ENCODE data around the gene DCAF17. TPM values are rescaled to one million over a fixed set of nuclear protein-coding genes. Genes with fewer than 3 reads are reported as not detected.
A peak's percentile ranks its signal among the peaks of the same experiment; 100 is the strongest.
"Not testable (repeated sequence)": the region's sequence is repeated elsewhere in the genome, so short reads cannot be mapped to it uniquely, and the experiment has no call there.

DCAF17 gene
- total RNA-seq, 2 donors from 2014 or later, result 22.7 to 31.7 TPM

DNA sequence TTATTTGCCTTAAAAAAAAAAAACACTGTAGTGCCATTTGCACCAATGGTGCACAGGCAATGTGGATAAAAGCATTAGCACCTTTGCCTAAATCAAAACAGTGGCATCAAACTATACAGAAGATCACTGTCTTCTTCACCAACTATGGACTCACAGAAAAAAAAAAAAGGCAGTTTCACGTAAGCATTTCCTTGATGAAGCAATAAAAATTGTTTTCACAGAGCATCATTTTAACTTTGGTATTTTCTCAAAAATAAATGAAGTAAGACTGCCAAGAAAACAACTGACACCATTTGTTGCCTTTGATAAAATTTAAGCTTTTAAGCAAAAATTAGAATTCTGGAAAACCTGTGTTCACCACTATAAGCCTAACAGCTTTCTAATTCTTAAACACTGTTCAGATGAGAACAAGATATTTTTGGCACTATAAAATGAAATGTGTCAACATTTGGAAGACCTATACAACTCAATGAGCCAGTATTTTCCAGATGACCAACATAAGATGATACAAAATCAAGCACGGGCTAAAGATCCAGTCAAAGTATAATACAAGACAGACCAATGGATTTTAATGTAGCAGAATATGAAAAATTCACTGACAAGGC is 21.4 kb upstream of the DCAF17 start:
- no peaks in the 10 kb centered on the region for H3K4me1 ChIP-seq (ENCODE audit: control insufficient read depth, insufficient read depth, low read length)
- Mint-ChIP-seq H3K27ac (no peak overlapping the region), H3K36me3 (ENCODE audit: low read depth) (no peaks in the 10 kb centered on the region), H3K4me3 (no peak overlapping the region), H3K4me1 (peaks cover 16% of the 10 kb centered on the region), H3K9me3 (no peaks in the 10 kb centered on the region), H3K27me3 (ENCODE audit: insufficient read depth) (no peaks in the 10 kb centered on the region)
- no peak overlapping the region for H3K9ac ChIP-seq (ENCODE audit: extremely low read depth, low read length, poor library complexity, severe bottlenecking)
- H3K27ac ChIP-seq (ENCODE audit: low read depth, low read length), result no peak overlapping the region
- H3K36me3 ChIP-seq (ENCODE audit: control insufficient read depth, insufficient read depth, low read length), result no peaks in the 10 kb centered on the region
- WGBS, 2 experiments (ENCODE audit: insufficient coverage in 1 of 2, insufficient read length in 1 of 2), result 95 to 100% methylated on average over 1 to 2 of the region's 2 CpGs
- no peaks in the 10 kb centered on the region for H3K27me3 ChIP-seq (ENCODE audit: control insufficient read depth, insufficient read depth, low read length, poor library complexity, severe bottlenecking)
- no peak overlapping the region for H3K4me3 ChIP-seq (ENCODE audit: low read length)
- TF ChIP-seq, protein P1, sequence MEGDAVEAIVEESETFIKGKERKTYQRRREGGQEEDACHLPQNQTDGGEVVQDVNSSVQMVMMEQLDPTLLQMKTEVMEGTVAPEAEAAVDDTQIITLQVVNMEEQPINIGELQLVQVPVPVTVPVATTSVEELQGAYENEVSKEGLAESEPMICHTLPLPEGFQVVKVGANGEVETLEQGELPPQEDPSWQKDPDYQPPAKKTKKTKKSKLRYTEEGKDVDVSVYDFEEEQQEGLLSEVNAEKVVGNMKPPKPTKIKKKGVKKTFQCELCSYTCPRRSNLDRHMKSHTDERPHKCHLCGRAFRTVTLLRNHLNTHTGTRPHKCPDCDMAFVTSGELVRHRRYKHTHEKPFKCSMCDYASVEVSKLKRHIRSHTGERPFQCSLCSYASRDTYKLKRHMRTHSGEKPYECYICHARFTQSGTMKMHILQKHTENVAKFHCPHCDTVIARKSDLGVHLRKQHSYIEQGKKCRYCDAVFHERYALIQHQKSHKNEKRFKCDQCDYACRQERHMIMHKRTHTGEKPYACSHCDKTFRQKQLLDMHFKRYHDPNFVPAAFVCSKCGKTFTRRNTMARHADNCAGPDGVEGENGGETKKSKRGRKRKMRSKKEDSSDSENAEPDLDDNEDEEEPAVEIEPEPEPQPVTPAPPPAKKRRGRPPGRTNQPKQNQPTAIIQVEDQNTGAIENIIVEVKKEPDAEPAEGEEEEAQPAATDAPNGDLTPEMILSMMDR (conservative IDR thresholded peaks at IDR 0.05), result no peak
- no peaks in the 10 kb centered on the region for H3K9me3 ChIP-seq (ENCODE audit: control insufficient read depth, low read length)
- DNase-seq, result no peak

DNA sequence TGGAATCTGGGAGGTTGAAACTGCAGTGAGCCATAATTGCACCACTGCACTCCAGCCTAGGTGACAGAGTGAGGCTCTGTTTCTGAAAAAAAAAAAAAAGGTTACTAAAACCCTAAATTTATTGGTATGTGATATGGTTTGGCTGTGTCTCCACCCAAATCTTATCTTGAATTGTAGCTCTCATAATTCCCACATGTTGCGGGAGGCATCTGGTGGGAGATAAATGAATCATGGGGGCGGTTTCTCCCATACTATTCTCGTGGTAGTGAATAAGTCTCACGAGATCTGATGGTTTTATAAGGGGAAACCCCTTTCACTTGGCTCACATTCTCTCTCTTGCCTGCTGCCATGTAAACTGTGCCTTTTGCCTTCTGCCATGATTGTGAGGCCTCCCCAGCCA is 19.4 kb upstream of the DCAF17 start:
- H3K36me3 Mint-ChIP-seq (ENCODE audit: low read depth); H3K9ac ChIP-seq (ENCODE audit: extremely low read depth, low read length, poor library complexity, severe bottlenecking); H3K27me3 ChIP-seq (ENCODE audit: control insufficient read depth, insufficient read depth, low read length, poor library complexity, severe bottlenecking); H3K9me3 Mint-ChIP-seq; H3K27ac ChIP-seq (ENCODE audit: low read depth, low read length); DNase-seq; H3K9me3 ChIP-seq (ENCODE audit: control insufficient read depth, low read length); H3K4me1 ChIP-seq (ENCODE audit: control insufficient read depth, insufficient read depth, low read length); H3K27me3 Mint-ChIP-seq (ENCODE audit: insufficient read depth); H3K4me3 ChIP-seq (ENCODE audit: low read length); H3K36me3 ChIP-seq (ENCODE audit: control insufficient read depth, insufficient read depth, low read length); H3K4me3 Mint-ChIP-seq: not testable (repeated sequence)
- H3K27ac Mint-ChIP-seq, result peak overlapping the region; percentile 62
- H3K4me1 Mint-ChIP-seq, result peaks cover 12% of the 10 kb centered on the region
- 85 to 91% methylated on average over 4 of the region's 4 CpGs for WGBS, 2 experiments (ENCODE audit: insufficient coverage in 1 of 2, insufficient read length in 1 of 2)

DNA sequence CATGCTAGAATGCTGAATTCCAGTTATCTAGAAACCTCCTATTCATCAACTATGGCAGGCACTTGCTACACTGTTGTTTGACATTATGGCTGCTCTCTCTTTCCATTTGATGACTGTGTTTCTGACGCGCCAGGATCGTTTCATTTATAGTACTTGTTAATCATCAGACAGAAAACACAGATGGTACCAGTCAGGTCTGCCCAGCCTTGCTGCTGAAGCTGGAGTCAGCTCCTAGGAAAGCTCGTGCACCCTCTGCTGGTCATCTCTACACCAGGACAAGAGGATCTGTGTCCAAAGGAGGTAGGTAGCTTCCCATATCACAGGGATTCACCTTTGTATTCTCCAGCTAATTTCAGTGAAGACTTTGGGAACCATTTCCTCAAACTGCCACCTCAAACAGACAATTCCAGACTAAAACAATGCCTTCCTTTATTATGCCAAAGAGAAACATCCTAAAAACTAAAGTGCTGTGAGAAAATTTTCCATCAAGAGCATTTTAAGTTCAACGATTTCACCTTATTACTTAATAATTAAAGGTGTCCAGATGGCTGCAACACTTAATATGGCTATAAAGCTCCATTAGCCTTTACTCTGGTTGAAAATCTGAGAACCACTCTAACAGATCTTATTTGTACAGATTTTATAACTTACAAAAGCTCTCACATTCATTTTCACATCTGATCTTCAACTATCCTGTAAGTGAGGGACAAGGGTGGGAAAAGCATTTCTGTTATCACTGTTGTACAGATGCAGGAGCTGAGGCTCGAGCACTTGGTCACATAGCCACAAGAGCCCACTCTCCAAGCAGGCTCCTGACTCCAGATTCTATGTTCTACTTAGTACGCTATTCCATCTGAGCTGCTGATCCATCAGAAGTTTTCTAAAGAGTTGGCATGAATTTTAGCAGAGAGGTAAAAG is 17.8 kb upstream of the DCAF17 start:
- Mint-ChIP-seq H3K36me3 (ENCODE audit: low read depth) (peaks cover 5% of the 10 kb centered on the region), H3K27ac (no peak overlapping the region), H3K27me3 (ENCODE audit: insufficient read depth) (no peaks in the 10 kb centered on the region), H3K9me3 (no peaks in the 10 kb centered on the region), H3K4me1 (peaks cover 4% of the 10 kb centered on the region), H3K4me3 (no peak overlapping the region)
- H3K27me3 ChIP-seq (ENCODE audit: control insufficient read depth, insufficient read depth, low read length, poor library complexity, severe bottlenecking), result no peaks in the 10 kb centered on the region
- H3K36me3 ChIP-seq (ENCODE audit: control insufficient read depth, insufficient read depth, low read length), result no peaks in the 10 kb centered on the region
- TF ChIP-seq, protein P1 (conservative IDR thresholded peaks at IDR 0.05), result peak; percentile 94
- 48 to 55% methylated on average over 5 to 7 of the region's 7 CpGs for whole genome bisulfite sequencing, 2 experiments (ENCODE audit: insufficient coverage in 1 of 2, insufficient read length in 1 of 2)
- no peak overlapping the region for H3K4me3 ChIP-seq (ENCODE audit: low read length)
- H3K27ac ChIP-seq (ENCODE audit: low read depth, low read length), result peak overlapping the region; percentile 44
- no peak overlapping the region for H3K9ac ChIP-seq (ENCODE audit: extremely low read depth, low read length, poor library complexity, severe bottlenecking)
- DNase-seq, result peak; percentile 95
- H3K4me1 ChIP-seq (ENCODE audit: control insufficient read depth, insufficient read depth, low read length), result no peaks in the 10 kb centered on the region
- H3K9me3 ChIP-seq (ENCODE audit: control insufficient read depth, low read length), result no peaks in the 10 kb centered on the region

Data from endodermal cell (in vitro differentiated cells).